Mucosa of rectum (tissue), 2 donors: Measurements from ENCODE around the gene TMEM51.

Source experiments
- H3K27ac ChIP-seq, 2 donors: one replicate each; pipeline ENCODE4 v1.7.0; 2013; ENCODE audit warnings: inconsistent platforms in 2 of 2, low read depth in 2 of 2, low read length in 2 of 2
- H3K27me3 ChIP-seq, 2 donors: one replicate each; pipeline ENCODE4 v1.7.0; 2013; ENCODE audit warnings: low read length in 2 of 2; ENCODE audit not compliant: control insufficient read depth in 2 of 2, insufficient read depth in 2 of 2
- H3K36me3 ChIP-seq, 2 donors: one replicate each; pipeline ENCODE4 v1.7.0; 2013; ENCODE audit warnings: low read length in 2 of 2; ENCODE audit not compliant: control insufficient read depth in 2 of 2, insufficient read depth in 2 of 2
- H3K4me1 ChIP-seq, 2 donors: one replicate each; pipeline ENCODE4 v1.7.0; 2013; ENCODE audit warnings: low read length in 2 of 2, mild to moderate bottlenecking in 1 of 2; ENCODE audit not compliant: control insufficient read depth in 2 of 2, insufficient read depth in 2 of 2
- H3K4me3 ChIP-seq, 2 donors: one replicate each; pipeline ENCODE4 v1.7.0; 2013; ENCODE audit warnings: low read length in 2 of 2
- H3K9ac ChIP-seq, 2 donors: one replicate each; pipeline ENCODE4 v1.7.0; 2013; ENCODE audit warnings: low read length in 2 of 2, low read depth in 1 of 2, mild to moderate bottlenecking in 1 of 2
- H3K9me3 ChIP-seq, 2 donors: one replicate each; pipeline ENCODE4 v1.7.0; 2013; ENCODE audit warnings: low read length in 2 of 2; ENCODE audit not compliant: control insufficient read depth in 2 of 2
- donor health status: healthy.
- donor health status: Normal muscosa, but diverticular disease.

The TMEM51 gene

DNA sequence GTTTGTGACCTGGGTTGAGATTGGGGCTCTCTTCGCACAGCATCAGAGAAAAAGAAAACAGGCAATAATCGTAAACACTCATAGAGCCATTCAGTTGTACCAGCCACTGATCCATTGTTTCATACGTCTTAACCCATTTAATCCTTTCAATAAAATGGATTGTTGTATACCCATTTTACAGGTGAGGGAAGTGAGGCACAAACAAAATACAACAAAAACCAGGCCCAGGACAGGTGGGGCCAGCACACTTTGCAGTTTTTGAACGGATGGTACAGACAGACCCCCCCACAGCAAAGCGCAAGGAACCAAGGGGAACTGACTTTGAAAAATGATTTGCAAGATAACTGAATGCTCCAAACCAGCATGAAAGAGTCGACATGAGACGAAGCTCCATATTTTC is 89.2 kb downstream of the TMEM51 start:
- Histone ChIP-seq H3K9me3 (no peaks in the 10 kb centered on the region), H3K4me1 (peaks cover 3 to 8% of the 10 kb centered on the region in 2 donors), H3K9ac (no peak overlapping the region), H3K27ac (no peak overlapping the region), H3K4me3 (no peak overlapping the region), H3K36me3 (no peaks in the 10 kb centered on the region), H3K27me3 (peaks cover 0 to 2% of the 10 kb centered on the region in 2 donors)

DNA sequence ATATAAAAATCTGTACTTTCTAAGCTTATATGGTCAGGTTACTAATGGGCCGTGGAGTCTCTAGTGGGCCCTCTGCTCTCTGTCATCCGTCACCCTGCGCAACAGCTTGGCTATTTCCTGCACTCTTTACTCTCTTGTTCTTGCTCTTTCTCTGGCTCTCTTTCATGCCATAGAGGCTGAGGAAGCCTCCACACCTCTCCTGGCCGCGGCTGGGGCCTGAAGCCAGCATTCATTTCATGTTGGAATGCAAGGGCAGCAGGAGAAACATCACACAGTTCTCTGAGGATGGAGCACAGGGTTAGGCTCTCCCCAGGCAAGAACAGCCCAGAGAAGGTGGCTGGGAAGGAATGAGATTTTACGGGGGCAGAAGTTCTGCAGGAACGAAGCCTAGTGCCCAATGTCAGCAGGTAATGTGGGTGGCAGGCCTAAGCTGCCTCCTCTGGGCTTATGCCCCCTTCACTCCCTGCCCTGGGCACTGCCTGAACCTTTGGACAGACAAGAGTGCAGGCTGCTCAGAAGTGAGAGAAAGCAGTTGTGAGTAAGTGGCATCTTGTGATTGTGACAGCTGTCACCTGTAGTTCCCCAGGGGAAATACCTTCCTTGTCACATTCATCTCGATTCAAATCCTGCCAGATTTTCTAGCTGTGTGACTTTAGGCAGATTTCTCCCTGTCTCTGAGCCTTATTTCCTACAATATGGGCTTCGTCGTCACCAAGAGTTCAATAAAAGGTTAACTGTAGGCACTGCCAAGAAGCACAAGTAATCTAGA is 89.9 kb downstream of the TMEM51 start:
- Histone ChIP-seq H3K27me3 (peaks cover 0 to 2% of the 10 kb centered on the region in 2 donors), H3K9me3 (no peaks in the 10 kb centered on the region), H3K9ac (no peak overlapping the region), H3K27ac (peak overlapping the region in 1 of 2 donors; percentile 35), H3K4me1 (peaks cover 3 to 8% of the 10 kb centered on the region in 2 donors), H3K36me3 (no peaks in the 10 kb centered on the region), H3K4me3 (no peak overlapping the region)

DNA sequence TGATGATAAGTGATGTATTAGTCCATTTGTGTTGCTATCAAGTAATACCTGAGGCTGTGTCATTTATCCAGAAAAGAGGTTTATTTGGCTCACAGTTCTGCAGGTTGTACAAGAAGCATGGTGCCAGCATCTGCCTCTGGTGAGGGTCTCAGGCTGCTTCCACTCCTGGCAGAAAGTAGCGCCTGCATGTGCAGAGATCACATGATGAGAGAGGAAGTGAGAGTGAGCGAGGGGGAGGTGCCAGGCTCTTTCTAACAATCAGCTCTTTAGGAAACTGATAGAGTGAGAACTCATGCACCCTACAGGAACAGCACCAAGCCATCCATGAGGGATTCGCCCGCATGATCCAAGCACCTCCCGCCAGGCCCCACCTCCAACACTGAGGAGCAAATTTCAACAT is 91.3 kb downstream of the TMEM51 start:
- H3K9ac ChIP-seq: no peak overlapping the region
- peaks cover 0 to 2% of the 10 kb centered on the region in 2 donors for H3K27me3 ChIP-seq
- no peak overlapping the region for H3K4me3 ChIP-seq
- H3K4me1 ChIP-seq: peaks cover 3 to 8% of the 10 kb centered on the region in 2 donors
- no peaks in the 10 kb centered on the region for H3K36me3 ChIP-seq
- H3K9me3 ChIP-seq: no peaks in the 10 kb centered on the region
- H3K27ac ChIP-seq: no peak overlapping the region

DNA sequence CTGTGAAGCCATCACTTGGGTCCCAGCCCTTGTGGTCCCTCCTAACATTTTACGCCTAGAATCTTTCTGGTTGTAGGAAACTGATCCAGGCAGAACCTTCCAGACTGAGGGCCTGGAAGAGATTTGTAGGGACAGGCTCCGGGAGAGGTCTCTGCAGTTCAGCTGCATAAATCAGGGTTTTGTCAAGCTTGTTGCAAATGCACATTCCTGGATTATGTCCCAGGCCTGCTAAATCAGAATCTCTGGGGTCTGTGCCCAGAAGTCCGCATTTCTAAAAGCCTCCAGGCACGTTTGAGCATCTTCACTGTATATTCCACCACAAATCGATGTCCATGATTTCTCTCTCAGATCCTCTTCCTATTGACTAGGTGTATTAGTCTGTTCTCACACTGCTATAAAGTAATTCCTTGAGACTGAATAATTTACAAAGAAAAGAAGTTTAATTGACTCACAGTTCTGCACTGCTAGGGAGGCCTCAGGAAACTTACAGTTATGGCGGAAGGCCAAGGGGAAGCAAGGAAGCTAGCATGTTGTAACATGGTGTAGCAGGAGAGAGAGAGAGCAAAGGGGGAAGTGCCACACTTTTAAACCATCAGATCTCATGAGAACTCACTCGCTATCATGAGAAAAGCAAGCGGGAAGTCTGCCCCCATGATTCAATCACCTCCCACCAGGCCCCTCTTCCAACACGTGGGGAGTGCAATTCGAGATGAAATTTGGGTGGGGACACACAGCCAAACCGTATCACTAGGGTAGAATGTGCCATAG is 92.2 kb downstream of the TMEM51 start:
- no peak overlapping the region for H3K9ac ChIP-seq
- H3K9me3 ChIP-seq: no peaks in the 10 kb centered on the region
- peaks cover 0 to 2% of the 10 kb centered on the region in 2 donors for H3K27me3 ChIP-seq
- H3K27ac ChIP-seq: peak overlapping the region in 1 of 2 donors; percentile 48
- H3K4me3 ChIP-seq: no peak overlapping the region
- H3K36me3 ChIP-seq: no peaks in the 10 kb centered on the region
- peaks cover 3 to 8% of the 10 kb centered on the region in 2 donors for H3K4me1 ChIP-seq

DNA sequence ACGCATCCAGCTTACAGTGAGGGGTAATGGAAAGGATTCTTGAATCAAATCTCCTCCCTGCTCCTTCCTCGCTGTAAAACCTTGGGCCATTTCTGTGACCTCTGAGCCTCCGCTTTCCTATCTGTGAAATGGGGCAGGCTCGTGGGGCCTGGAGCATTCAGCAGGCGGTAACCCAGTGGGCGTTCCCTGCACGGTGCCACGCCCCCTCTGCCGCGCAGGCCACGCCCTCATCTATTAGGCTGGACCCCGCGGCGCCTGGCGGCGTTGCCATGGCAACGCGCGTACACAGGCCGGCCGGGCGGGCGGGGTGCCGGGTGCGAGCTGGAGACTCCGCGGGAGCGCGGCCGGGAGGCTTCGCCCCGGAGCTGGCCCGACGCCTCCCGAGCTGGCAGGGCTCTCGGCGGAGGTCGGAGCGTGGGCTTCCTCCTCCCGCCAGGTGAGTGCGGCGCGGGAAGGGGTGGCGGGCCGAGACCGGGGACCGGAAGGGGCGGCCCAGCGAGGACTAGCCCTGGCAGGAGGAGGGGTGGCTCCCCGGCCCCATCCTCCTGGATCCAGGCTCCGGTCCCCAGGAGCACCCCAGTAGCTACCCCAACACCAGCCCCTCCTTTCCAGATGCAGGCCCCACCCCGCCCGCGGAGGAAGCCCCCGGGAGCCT is 93.5 kb downstream of the TMEM51 start, which contains the start of gene FHAD1:
FHAD1 (plus strand) TSS at position 264 of the 655 bp plus-strand sequence. CDS start 4,562 bp downstream, outside the sequence.
- Histone ChIP-seq H3K9me3 (no peaks in the 10 kb centered on the region), H3K27me3 (peaks cover 0 to 2% of the 10 kb centered on the region in 2 donors), H3K27ac (peak within 1 kb of the TSS in 1 of 2 donors; percentile 48), H3K4me1 (peaks cover 3 to 6% of the 10 kb centered on the region in 2 donors), H3K36me3 (no peaks in the 10 kb centered on the region), H3K9ac (peak within 1 kb of the TSS in 1 of 2 donors; percentile 44), H3K4me3 (peak within 1 kb of the TSS; percentile 47 to 57)

DNA sequence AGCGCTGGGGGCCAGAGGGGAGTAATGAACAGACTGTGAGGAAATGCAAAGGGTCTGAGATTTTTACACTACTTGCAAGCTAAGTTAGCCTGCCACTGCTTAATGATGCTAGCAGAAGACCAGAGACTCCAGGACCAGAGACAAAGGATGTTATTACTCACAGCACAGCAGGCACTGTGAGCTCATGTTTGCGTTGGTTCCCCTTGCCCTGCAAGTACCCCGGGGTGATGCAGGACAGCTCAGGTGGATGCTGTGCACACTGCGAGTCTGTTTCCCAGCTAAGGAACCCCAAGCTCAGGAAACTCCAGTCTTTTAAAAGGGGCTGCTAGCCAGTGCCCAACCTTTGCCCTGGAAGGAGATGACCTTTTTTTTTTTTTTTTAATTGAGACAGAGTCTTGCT is 94.7 kb downstream of the TMEM51 start:
- Histone ChIP-seq H3K4me1 (peaks cover 3 to 8% of the 10 kb centered on the region in 2 donors), H3K9ac (no peak overlapping the region), H3K36me3 (no peaks in the 10 kb centered on the region), H3K4me3 (no peak overlapping the region), H3K9me3 (no peaks in the 10 kb centered on the region), H3K27ac (no peak overlapping the region), H3K27me3 (peaks cover 0 to 2% of the 10 kb centered on the region in 2 donors)

DNA sequence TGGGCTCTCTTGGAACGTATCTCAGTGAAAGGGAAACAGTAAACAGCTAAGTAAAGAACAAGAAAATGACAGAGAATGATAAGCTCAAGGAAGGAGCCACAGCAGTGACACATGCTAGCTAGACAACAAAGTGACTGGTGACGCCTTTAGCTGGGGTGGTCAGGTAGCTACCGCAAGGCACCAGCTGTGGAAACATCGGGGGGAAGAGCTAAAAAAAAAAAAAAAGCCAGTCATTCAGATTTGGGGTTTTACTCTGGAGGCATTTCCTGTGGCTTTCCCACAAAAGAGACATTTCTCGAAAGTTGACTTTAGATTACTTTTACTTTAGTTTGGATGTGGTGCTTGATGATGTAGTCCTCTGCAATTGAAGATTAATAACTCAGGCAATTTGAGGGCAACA is 95.5 kb downstream of the TMEM51 start:
- Histone ChIP-seq H3K27ac (no peak overlapping the region), H3K27me3 (peaks cover 0 to 2% of the 10 kb centered on the region in 2 donors), H3K9ac (no peak overlapping the region), H3K36me3 (no peaks in the 10 kb centered on the region), H3K4me1 (peaks cover 3 to 8% of the 10 kb centered on the region in 2 donors), H3K9me3 (no peaks in the 10 kb centered on the region), H3K4me3 (no peak overlapping the region)

DNA sequence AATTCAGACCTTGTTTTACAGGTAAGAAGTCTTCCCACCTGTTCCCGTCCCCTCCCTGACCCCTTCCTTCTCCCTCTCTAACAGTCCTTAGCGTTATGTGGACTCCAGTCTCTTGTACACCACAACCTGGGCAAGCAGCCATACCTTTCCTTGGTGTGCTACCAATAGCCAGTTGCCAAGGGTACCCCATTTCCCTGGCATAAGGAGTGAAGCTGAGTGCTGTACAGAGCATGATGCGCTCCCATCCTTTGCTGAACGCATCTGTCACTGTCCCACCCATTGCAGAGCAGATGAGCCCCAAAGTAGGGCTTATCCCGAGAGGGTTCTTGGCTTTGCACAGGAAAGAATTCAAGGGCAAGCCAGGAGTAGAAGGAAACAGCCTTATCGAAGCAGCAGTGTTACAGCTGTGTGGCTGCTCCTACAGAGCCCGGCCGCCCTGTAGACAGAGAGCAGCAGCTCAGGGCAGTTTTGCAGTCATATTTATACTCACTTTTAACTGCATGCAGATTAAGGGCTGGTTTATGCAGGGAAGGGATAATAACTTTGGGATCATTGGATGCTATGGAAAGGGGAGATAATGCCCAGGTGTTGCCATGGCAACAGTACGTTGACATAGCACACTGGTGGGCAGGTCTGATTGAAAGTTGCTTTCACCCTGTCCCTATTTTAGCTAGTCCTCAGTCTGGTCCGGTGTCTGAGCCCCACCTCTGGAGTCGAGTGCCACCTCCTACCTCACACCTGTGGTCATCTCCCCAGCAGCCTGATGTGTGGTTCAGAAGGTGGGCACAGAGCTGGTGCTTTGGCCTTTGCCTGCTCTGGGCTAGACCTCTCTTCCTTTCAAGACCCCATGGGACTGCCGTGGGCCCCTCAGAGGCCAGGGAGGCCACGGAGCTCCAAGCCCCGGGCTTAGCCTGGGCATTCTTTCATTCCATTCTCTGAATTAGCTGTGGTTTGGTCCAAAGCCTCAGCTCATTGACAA is 98.6 kb downstream of the TMEM51 start:
- H3K27me3 ChIP-seq: peaks cover 0 to 2% of the 10 kb centered on the region in 2 donors
- no peaks in the 10 kb centered on the region for H3K36me3 ChIP-seq

DNA sequence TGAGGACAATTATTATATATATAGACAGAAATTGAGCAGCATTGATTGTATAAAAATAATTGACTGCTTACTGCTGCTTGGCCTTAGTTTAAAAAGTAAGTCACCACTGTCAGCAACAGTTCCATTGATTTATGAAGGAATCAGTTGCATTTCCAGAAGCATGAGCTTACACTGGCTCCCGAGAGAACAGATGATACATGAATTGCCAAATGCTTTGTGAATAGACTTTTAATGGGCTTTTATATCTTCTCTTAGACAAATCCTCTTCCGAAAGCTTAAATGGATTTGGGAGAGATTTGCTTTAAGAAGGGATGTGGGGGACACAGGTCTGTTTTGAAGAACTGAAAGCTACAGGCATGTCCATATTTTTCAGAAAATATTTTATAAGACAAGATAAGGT is 101.0 kb downstream of the TMEM51 start:
- H3K27me3 ChIP-seq: no peaks in the 10 kb centered on the region
- peaks cover 0 to 2% of the 10 kb centered on the region in 2 donors for H3K4me1 ChIP-seq
- no peaks in the 10 kb centered on the region for H3K9me3 ChIP-seq
- H3K36me3 ChIP-seq: no peaks in the 10 kb centered on the region
- H3K9ac ChIP-seq: no peak overlapping the region
- H3K27ac ChIP-seq: no peak overlapping the region
- H3K4me3 ChIP-seq: no peak overlapping the region

More for the DNA sequence above, 98.6 kb downstream of the TMEM51 start:
- no peak overlapping the region for H3K4me3 ChIP-seq
- H3K4me1 ChIP-seq: peaks cover 0 to 4% of the 10 kb centered on the region in 2 donors
- H3K27ac ChIP-seq: no peak overlapping the region
- no peaks in the 10 kb centered on the region for H3K9me3 ChIP-seq
- no peak overlapping the region for H3K9ac ChIP-seq
